Measurements from ENCODE around the gene ZNF827. TPM values are rescaled to one million over a fixed set of nuclear protein-coding genes. Genes with fewer than 3 reads are reported as not detected.

The ZNF827 gene
- total RNA-seq, 1 experiment from 2014 or later, result 19.1 TPM

GRCh38 chr4:145842224-145842887, 96.3 kb downstream of the ZNF827 start (continued):
- TF ChIP-seq POLR2AphosphoS5 (IDR thresholded peaks at IDR 0.05; ENCODE audit: low read depth, low read length) (no peak), POLR2A (IDR thresholded peaks at IDR 0.05; ENCODE audit: borderline replicate concordance, extremely low read depth, insufficient read depth, insufficient read length) (no peak), TCF7L2 (IDR thresholded peaks at IDR 0.05; ENCODE audit: borderline replicate concordance, extremely low read depth, insufficient read depth, insufficient read length) (no peak), SRF (IDR thresholded peaks at IDR 0.05; ENCODE audit: low read depth) (no peak), ELF1 (IDR thresholded peaks at IDR 0.05; ENCODE audit: borderline replicate concordance, low read depth) (no peak), CEBPB (IDR thresholded peaks at IDR 0.05; ENCODE audit: low read depth) (no peak), YY1 (IDR thresholded peaks at IDR 0.05; ENCODE audit: extremely low read depth, insufficient replicate concordance, low read depth, low read length) (no peak), RAD21 (IDR thresholded peaks at IDR 0.05; ENCODE audit: low read depth) (no peak)

- TF ChIP-seq MAX (IDR thresholded peaks at IDR 0.05), result no peak
- no peak for TF ChIP-seq TCF7L2 (IDR thresholded peaks at IDR 0.05; ENCODE audit: borderline replicate concordance, extremely low read depth, insufficient read depth, insufficient read length)
- no peak for TF ChIP-seq JUND (IDR thresholded peaks at IDR 0.05)
- TF ChIP-seq EGR1 (IDR thresholded peaks at IDR 0.05; ENCODE audit: low read depth), result no peak
- TF ChIP-seq ATF3 (IDR thresholded peaks at IDR 0.05), result no peak
- TF ChIP-seq EZH2 (IDR thresholded peaks at IDR 0.05), result no peak
- no peak for TF ChIP-seq ZBTB33 (IDR thresholded peaks at IDR 0.05; ENCODE audit: extremely low read depth, insufficient replicate concordance, low read length)
- TF ChIP-seq REST (IDR thresholded peaks at IDR 0.05; ENCODE audit: low read depth), result no peak
- no peak for TF ChIP-seq ZFX (IDR thresholded peaks at IDR 0.05)
- no peak for TF ChIP-seq SIN3A (IDR thresholded peaks at IDR 0.05; ENCODE audit: low read depth)
- no peak for TF ChIP-seq ZNF274 (IDR thresholded peaks at IDR 0.05; ENCODE audit: low read depth, low read length)
- no peak for TF ChIP-seq POLR2A (IDR thresholded peaks at IDR 0.05; ENCODE audit: borderline replicate concordance, extremely low read depth, insufficient read depth, insufficient read length)
- TF ChIP-seq POLR2AphosphoS5 (IDR thresholded peaks at IDR 0.05; ENCODE audit: low read depth, low read length), result no peak
- no peak for TF ChIP-seq YY1 (IDR thresholded peaks at IDR 0.05; ENCODE audit: extremely low read depth, insufficient replicate concordance, low read depth, low read length)
- Histone ChIP-seq H3K27me3 (ENCODE audit: insufficient read depth, low read length) (no peaks in the 10 kb centered on the region), H3K79me2 (ENCODE audit: insufficient read depth, low read length) (no peaks in the 10 kb centered on the region), H3K9me2 (ENCODE audit: insufficient read depth) (no peaks in the 10 kb centered on the region), H3K4me3 (replicated peaks in 1 of 2; ENCODE audit: low read depth in 1 of 2, low read length in 2 of 2) (no peak overlapping the region), H3K4me2 (ENCODE audit: low read length) (no peak overlapping the region), H3K9ac (ENCODE audit: low read length) (no peak overlapping the region), H2AFZ (ENCODE audit: low read depth, low read length, poor library complexity, severe bottlenecking) (no peak overlapping the region), H3K9me3 (ENCODE audit: control insufficient read depth in 1 of 2, insufficient read depth in 1 of 2, low read depth in 1 of 2, low read length in 2 of 2) (no peaks in the 10 kb centered on the region), H3K36me3 (ENCODE audit: control insufficient read depth in 1 of 2, insufficient read depth in 2 of 2, low read length in 2 of 2) (peaks cover 0 to 3% of the 10 kb centered on the region in 2 experiments; a peak in 1 of 4 replicates), H3K4me1 (ENCODE audit: control insufficient read depth in 1 of 2, insufficient read depth in 2 of 2, low read length in 2 of 2) (no peaks in the 10 kb centered on the region), H3K27ac (ENCODE audit: low read depth, low read length) (no peak overlapping the region), H4K20me1 (ENCODE audit: insufficient read depth) (no peaks in the 10 kb centered on the region)
- ChIA-PET CTCF (interaction anchor here (0.9 kb wide), 1 partner anchor 16 kb away, joined by 3 read pairs; no protein-coding TSS in a partner anchor), POLR2A (no interaction called here), RAD21 (ENCODE audit: low non-redundant PET in 1 of 2, low total read pairs in 2 of 2, uncharacterized antibody in 2 of 2, unreplicated experiment in 2 of 2) (no interaction called here)
- no TSS peak for BruUV-seq (replicated peaks)
- ATAC-seq, result no peak
- intact Hi-C loops (cut with micrococcal nuclease), result loop anchor here (10.0 kb wide), 1 partner anchor 1074 kb away; no protein-coding TSS in a partner anchor
- DNase-seq (ENCODE audit: low read depth, low spot score), result no peak
Observed at GRCh38 chr4:145840801-145841200, 97.8 kb downstream of the ZNF827 start.

Data from HCT116 (cell line).